Neural progenitor cell (in vitro differentiated cells): Measurements from ENCODE around the gene CYB5B.

Source experiments
- CTCF ChIP-seq: fragments of 200-600 bp; sonication (generic); IDR thresholded peaks from 2 replicates; pipeline ENCODE4 v1.5.1; 2017; ENCODE audit warnings: antibody characterized with exemption, mild to moderate bottlenecking
- EZH2phosphoT487 ChIP-seq: fragments of 200-600 bp; sonication (generic); IDR thresholded peaks from 2 replicates; pipeline ENCODE4 v1.6.1; 2017; ENCODE audit warnings: antibody characterized with exemption

- no peak for TF ChIP-seq EZH2phosphoT487
- no peak for TF ChIP-seq CTCF
Measured at GRCh38 chr16:69466547-69466946, 42.1 kb downstream of the CYB5B start.
